Upper lobe of left lung (tissue), 6 donors: Measurements from ENCODE around the gene SMYD2. TPM values are rescaled to one million over a fixed set of nuclear protein-coding genes. Genes with fewer than 3 reads are reported as not detected.
A peak's percentile ranks its signal among the peaks of the same experiment; 100 is the strongest.

Experiments
- ATAC-seq, 2 donors: fragments of 200-7000 bp; cut with Tn5 transposase; one replicate each; pipeline ENCODE4 v1.9.1; 2022; ENCODE audit warnings: mild to moderate bottlenecking in 2 of 2, moderate library complexity in 2 of 2; ENCODE audit not compliant: low FRiP score in 2 of 2
- DNase-seq, 2 donors: peaks; one replicate each; pipeline ENCODE4 v3.0.0-alpha.2; 2019 to 2020
- H3K27ac ChIP-seq, 4 donors: fragments of 200-600 bp; sonication (generic); one replicate each; pipeline ENCODE4 v1.5.1; 2016 to 2019
- H3K27me3 ChIP-seq, 4 donors: fragments of 200-600 bp; sonication (generic); one replicate each; pipeline ENCODE4 v1.5.1; 2017 to 2019
- H3K36me3 ChIP-seq, 4 donors: fragments of 200-600 bp; sonication (generic); one replicate each; pipeline ENCODE4 v1.5.1; 2016 to 2019
- H3K4me1 ChIP-seq, 4 donors: fragments of 200-600 bp; sonication (generic); one replicate each; pipeline ENCODE4 v1.5.1; 2018 to 2019
- H3K4me3 ChIP-seq, 4 donors: fragments of 200-600 bp; sonication (generic); one replicate each; pipeline ENCODE4 v1.5.1; 2017 to 2019; ENCODE audit warnings: mild to moderate bottlenecking in 2 of 4, moderate library complexity in 1 of 4
- H3K9me3 ChIP-seq, 4 donors: fragments of 200-600 bp; sonication (generic); one replicate each; pipeline ENCODE4 v1.5.1; 2018 to 2019
- EP300 ChIP-seq, 4 donors: sonication (generic); formaldehyde crosslinking; IDR thresholded peaks; one replicate each; pipeline ENCODE4 v1.5.1; 2017; ENCODE audit warnings: antibody characterized with exemption in 4 of 4, control low read depth in 2 of 4
- POLR2A ChIP-seq, 4 donors: fragments of 450-650 bp; IDR thresholded peaks; one replicate each; pipeline ENCODE4 v1.5.1; 2016 to 2017; ENCODE audit warnings: antibody characterized with exemption in 4 of 4, mild to moderate bottlenecking in 2 of 4
- POLR2AphosphoS5 ChIP-seq, 2 donors: sonication (generic); formaldehyde crosslinking; IDR thresholded peaks; one replicate each; pipeline ENCODE4 v1.5.1; 2017; ENCODE audit warnings: antibody characterized with exemption in 2 of 2
- WGBS, 2 donors: methylation state at CpG; one replicate each; pipeline ENCODE4 v1.1.5; 2017 to 2018; 5-methylcytosine and 5-hydroxymethylcytosine counted together
- total RNA-seq, 6 donors: library from RNA; depleted of rRNA in 4 of 6; stranded (reverse); fragments of >200 nt in 4 of 6; gene quantifications; one replicate each; pipeline versions ENCODE4 v1.1.0 to v1.2.1, GENCODE V29; 2016 to 2021
- TF ChIP-seq, protein P1 (sequence below), 6 experiments: fragments of 450-650 bp in 4 of 6; fragments of 200-600 bp in 2 of 6; sonication (generic) in 2 of 6; IDR thresholded peaks; one replicate each; pipeline ENCODE4 v1.5.1; 2016 to 2019; ENCODE audit warnings: antibody characterized with exemption in 6 of 6
- donor health status: DM: no; HTN: no; CAD: no; lungs with moderate emphysema.
- donor health status: DM: no; HTN: yes; CAD: no; lungs with severe emphysema.

The SMYD2 gene
- total RNA-seq, 6 donors from 2014 or later, result 22.6 to 52.9 (median 34.8) TPM

- 80 to 91% methylated on average over 2 of the region's 2 CpGs for WGBS, 2 donors
- H3K4me1 ChIP-seq, result peaks cover 0 to 6% (median 2%) of the 10 kb centered on the region in 4 donors
Observed at GRCh38 chr1:214337015-214337414, 56.1 kb downstream of the SMYD2 start.

DNA sequence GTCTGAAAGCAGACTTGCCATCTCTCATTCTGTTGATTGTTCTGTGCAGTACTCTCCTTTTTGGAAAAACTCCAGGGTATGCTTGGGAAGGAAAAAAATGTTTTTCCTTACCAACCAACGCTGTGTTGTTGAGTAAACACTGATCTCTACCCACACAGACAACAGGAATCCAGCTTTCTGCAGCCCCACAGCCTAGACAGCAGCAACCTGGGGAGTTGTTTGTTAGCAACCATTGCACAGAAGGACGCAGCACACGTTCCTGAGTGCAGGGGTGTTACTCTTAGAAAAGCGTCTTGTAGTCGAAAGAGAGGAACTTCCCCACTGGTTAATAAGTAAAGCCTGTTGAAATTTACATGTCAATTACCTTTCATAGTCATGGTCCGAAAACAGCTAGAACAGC lies 56.6 kb downstream of the SMYD2 start:
- no peak for TF ChIP-seq EP300 (IDR thresholded peaks at IDR 0.05)
- TF ChIP-seq, protein P1, sequence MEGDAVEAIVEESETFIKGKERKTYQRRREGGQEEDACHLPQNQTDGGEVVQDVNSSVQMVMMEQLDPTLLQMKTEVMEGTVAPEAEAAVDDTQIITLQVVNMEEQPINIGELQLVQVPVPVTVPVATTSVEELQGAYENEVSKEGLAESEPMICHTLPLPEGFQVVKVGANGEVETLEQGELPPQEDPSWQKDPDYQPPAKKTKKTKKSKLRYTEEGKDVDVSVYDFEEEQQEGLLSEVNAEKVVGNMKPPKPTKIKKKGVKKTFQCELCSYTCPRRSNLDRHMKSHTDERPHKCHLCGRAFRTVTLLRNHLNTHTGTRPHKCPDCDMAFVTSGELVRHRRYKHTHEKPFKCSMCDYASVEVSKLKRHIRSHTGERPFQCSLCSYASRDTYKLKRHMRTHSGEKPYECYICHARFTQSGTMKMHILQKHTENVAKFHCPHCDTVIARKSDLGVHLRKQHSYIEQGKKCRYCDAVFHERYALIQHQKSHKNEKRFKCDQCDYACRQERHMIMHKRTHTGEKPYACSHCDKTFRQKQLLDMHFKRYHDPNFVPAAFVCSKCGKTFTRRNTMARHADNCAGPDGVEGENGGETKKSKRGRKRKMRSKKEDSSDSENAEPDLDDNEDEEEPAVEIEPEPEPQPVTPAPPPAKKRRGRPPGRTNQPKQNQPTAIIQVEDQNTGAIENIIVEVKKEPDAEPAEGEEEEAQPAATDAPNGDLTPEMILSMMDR (IDR thresholded peaks at IDR 0.05), result no peak
- no peak for TF ChIP-seq POLR2A (IDR thresholded peaks at IDR 0.05)
- no peak for TF ChIP-seq POLR2AphosphoS5 (IDR thresholded peaks at IDR 0.05)
- DNase-seq, result no peak
- peak overlapping the region in 3 of 4 donors; percentile 3 to 64 (median 18) for H3K27ac ChIP-seq
- H3K27me3 ChIP-seq, result no peaks in the 10 kb centered on the region
- 48 to 49% methylated on average over 6 of the region's 6 CpGs for WGBS, 2 donors
- no peak overlapping the region for H3K4me3 ChIP-seq
- H3K9me3 ChIP-seq, result no peaks in the 10 kb centered on the region
- H3K36me3 ChIP-seq, result peaks cover 0 to 15% (median 6%) of the 10 kb centered on the region in 4 donors
- peaks cover 0 to 6% (median 2%) of the 10 kb centered on the region in 4 donors for H3K4me1 ChIP-seq
- ATAC-seq, result peak; percentile 63

More at GRCh38 chr1:214337015-214337414, 56.1 kb downstream of the SMYD2 start:
- Histone ChIP-seq H3K4me3 (no peak overlapping the region), H3K27me3 (no peaks in the 10 kb centered on the region), H3K36me3 (peaks cover 0 to 15% (median 6%) of the 10 kb centered on the region in 4 donors), H3K9me3 (no peaks in the 10 kb centered on the region), H3K27ac (peak overlapping the region in 1 of 4 donors; percentile 17)
- ATAC-seq, result no peak
- TF ChIP-seq, protein P1 (IDR thresholded peaks at IDR 0.05), result no peak
- TF ChIP-seq POLR2A (IDR thresholded peaks at IDR 0.05) (no peak), EP300 (IDR thresholded peaks at IDR 0.05) (no peak), POLR2AphosphoS5 (IDR thresholded peaks at IDR 0.05) (no peak)
- DNase-seq, result no peak

GRCh38 chr1:214338212-214338611 lies 57.3 kb downstream of the SMYD2 start:
- no peak overlapping the region for H3K4me3 ChIP-seq
- ATAC-seq, result no peak
- peaks cover 0 to 4% (median 1%) of the 10 kb centered on the region in 4 donors for H3K4me1 ChIP-seq
- H3K36me3 ChIP-seq, result peaks cover 0 to 15% (median 6%) of the 10 kb centered on the region in 4 donors
- H3K27ac ChIP-seq, result peak overlapping the region in 3 of 4 donors; percentile 3 to 64 (median 18)
- TF ChIP-seq EP300 (IDR thresholded peaks at IDR 0.05), result no peak
- H3K27me3 ChIP-seq, result no peaks in the 10 kb centered on the region
- DNase-seq, result no peak
- 62 to 68% methylated on average over 4 of the region's 4 CpGs for WGBS, 2 donors
- no peaks in the 10 kb centered on the region for H3K9me3 ChIP-seq

GRCh38 chr1:214341459-214341858 lies 60.5 kb downstream of the SMYD2 start:
- DNase-seq, result no peak
- H3K4me3 ChIP-seq, result no peak overlapping the region
- H3K9me3 ChIP-seq, result no peaks in the 10 kb centered on the region
- no peak overlapping the region for H3K27ac ChIP-seq
- peaks cover 0 to 4% (median 0%) of the 10 kb centered on the region in 4 donors for H3K4me1 ChIP-seq
- 90 to 98% methylated on average over 3 of the region's 3 CpGs for WGBS, 2 donors
- H3K27me3 ChIP-seq, result no peaks in the 10 kb centered on the region
- TF ChIP-seq POLR2A (IDR thresholded peaks at IDR 0.05) (no peak), EP300 (IDR thresholded peaks at IDR 0.05) (no peak), POLR2AphosphoS5 (IDR thresholded peaks at IDR 0.05) (no peak)
- TF ChIP-seq, protein P1 (IDR thresholded peaks at IDR 0.05), result no peak
- no peak for ATAC-seq
- H3K36me3 ChIP-seq, result peaks cover 0 to 4% (median 0%) of the 10 kb centered on the region in 4 donors

- no peaks in the 10 kb centered on the region for H3K9me3 ChIP-seq
- no peak overlapping the region for H3K27ac ChIP-seq
- no peak overlapping the region for H3K4me3 ChIP-seq
- WGBS, 2 donors, result 85% methylated on average over 3 of the region's 3 CpGs
- ATAC-seq (no peak), DNase-seq (no peak)
- H3K36me3 ChIP-seq, result peaks cover 0 to 4% (median 0%) of the 10 kb centered on the region in 4 donors
- H3K27me3 ChIP-seq, result no peaks in the 10 kb centered on the region
- H3K4me1 ChIP-seq, result peaks cover 0 to 4% (median 0%) of the 10 kb centered on the region in 4 donors
- TF ChIP-seq, protein P1 (IDR thresholded peaks at IDR 0.05), result no peak
- TF ChIP-seq POLR2A (IDR thresholded peaks at IDR 0.05), result no peak
- TF ChIP-seq EP300 (IDR thresholded peaks at IDR 0.05), result no peak
- TF ChIP-seq POLR2AphosphoS5 (IDR thresholded peaks at IDR 0.05), result no peak
Observed at GRCh38 chr1:214341932-214342331, 61.0 kb downstream of the SMYD2 start.
